DMS79 treated with DMSO at 0.1 percent for 48 hours (cell line): Measurements from ENCODE around the gene GPR12.
"Not testable (repeated sequence)": the region's sequence is repeated elsewhere in the genome, so short reads cannot be mapped to it uniquely, and the experiment has no call there.

ENCODE experiments used
- DNase-seq: peaks from one replicate; lab custom pipeline; 2025; lab: John Stamatoyannopoulos, UW

Gene GPR12

DNA sequence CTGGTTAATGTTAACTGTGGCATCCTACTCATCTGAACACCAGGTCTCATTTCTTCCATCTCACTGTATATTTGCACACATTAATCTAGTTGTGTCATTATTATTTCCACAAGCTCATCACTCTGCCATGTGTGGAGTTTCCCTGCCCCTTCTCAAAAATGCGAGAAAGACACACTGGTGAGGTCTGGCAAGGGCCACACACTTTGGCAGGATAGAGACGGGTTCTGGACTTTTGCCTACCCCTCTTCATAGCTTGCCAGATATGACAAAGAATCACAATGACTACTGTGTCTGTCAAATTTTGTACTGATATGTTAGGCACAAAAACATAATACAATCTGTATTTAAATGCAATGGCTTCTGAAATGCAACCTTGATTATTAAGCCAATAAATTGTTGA lies 12.9 kb downstream of the GPR12 start:
- no peak for DNase-seq

GRCh38 chr13:26743971-26744370 lies 16.6 kb downstream of the GPR12 start:
- DNase-seq = no peak

- DNase-seq = no peak
These were observed 17.8 kb downstream of the GPR12 start for GRCh38 chr13:26742691-26743358.

DNA sequence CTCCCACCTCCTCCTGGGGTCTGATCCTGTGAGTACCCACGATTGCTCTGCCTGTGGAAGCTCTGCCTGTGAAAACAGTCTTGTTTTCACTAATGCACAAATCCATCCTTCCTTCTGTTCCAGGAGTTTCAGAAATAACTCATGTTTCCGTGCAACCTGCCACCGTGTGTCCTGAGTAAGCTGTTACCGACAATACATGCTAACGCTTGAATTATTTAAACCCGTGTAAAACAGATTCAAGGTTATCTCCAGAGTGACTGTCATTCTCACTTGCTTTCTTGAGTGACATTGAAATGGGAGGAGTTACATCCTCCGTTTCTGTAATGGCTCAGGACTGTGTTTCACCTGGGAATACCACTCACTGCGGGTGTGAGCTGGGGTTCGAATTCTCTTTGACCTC lies 24.9 kb downstream of the GPR12 start:
- DNase-seq = no peak

- no peak for DNase-seq
These were observed 33.0 kb downstream of the GPR12 start for GRCh38 chr13:26727633-26728032.

- DNase-seq = no peak
These were observed 33.5 kb downstream of the GPR12 start for GRCh38 chr13:26727122-26727521.

DNA sequence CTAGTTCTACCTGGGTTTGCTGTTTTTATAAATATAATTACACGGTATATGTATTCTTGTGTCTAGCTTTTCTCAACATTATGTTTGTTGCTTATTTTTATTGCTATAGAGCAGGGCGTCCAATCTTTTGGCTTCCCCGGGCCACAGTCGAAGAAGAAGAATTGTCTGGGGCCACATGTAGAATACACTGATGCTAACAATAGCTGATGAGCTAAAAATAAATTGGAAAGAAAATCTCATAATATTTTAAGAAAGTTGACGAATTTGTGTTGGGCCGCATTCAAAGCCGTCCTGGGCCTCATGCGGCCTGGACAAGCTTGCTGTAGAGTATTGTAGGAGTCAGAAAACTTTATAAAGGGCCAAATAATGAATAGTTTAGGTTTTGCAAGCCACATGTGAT lies 33.9 kb downstream of the GPR12 start:
- DNase-seq = no peak

DNA sequence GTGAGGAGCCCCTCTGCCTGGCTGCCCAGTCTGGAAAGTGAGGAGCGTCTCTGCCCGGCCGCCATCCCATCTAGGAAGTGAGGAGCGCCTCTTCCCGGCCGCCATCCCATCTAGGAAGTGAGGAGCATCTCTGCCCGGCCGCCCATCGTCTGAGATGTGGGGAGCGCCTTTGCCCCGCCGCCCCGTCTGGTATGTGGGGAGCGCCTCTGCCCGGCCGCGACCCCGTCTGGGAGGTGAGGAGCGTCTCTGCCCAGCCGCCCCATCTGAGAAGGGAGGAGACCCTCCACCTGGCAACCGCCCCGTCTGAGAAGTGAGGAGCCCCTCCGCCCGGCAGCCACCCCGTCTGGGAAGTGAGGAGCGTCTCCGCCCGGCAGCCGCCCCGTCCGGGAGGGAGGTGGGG lies 37.0 kb downstream of the GPR12 start:
- not testable (repeated sequence) for DNase-seq

DNA sequence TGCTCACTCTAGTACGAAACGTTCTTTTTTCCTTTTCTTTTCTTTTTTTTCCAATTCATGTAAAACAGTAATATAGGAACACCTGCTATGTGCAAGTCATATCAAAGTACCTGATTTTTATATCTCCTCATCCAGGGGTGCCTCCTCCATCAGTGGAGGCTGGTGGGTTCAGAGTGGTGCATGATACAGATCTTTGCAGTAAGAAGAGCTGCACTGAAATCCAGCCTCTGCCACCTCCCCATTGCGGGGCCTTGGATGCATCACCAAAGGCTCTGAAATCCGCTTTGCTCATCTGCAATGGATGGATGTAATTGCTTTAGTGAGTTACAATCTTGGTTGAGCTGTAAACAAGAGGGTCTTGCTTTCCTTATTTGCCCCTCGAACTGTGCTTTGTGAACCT lies 38.3 kb downstream of the GPR12 start:
- DNase-seq = no peak

DNA sequence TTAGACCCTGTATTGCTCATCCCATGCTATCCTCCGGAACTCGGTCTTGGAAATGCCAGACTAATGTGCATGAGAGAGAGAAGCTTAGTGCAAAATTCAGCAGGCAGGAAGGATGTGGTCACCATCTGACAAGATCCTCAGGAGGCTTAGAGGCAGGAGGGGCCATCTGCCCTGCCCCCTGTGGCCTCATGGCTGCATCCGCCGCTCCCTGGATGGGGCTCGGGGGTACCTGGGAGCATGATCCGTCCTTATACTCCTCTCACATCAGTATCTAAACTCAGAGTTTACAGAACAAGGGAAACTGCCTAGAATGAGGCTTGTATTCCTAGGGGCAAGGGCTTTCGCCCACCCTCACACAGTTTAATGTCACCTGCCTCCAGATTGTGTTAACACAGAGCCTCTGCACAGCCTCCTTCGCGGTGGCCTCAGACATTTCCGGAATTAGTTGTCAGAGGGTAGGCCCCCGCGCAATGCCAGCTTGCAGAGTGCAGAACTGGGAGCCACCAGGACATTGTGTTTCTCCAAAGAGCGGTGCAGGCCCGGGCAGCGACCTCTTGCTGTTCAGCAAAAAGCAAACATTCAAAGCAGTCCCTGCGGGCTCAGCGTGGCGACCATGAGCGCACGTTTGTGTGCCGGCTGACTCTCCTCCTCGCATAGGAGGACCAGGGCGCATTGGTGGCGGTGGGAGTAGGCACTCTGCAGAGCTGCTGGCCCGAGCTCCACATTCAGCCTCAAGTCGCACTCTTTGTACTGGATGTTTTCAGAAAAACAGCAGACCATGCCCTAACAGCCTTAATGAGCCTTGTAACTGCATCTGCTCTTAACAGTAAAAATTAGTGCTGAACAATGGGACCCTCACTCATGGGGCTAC lies 39.1 kb downstream of the GPR12 start:
- no peak for DNase-seq

GRCh38 chr13:26719356-26719945 lies 41.1 kb downstream of the GPR12 start:
- no peak for DNase-seq

- DNase-seq = no peak
These were observed 41.7 kb downstream of the GPR12 start for GRCh38 chr13:26718872-26719271.

GRCh38 chr13:26718146-26718545 lies 42.4 kb downstream of the GPR12 start:
- DNase-seq = no peak

DNA sequence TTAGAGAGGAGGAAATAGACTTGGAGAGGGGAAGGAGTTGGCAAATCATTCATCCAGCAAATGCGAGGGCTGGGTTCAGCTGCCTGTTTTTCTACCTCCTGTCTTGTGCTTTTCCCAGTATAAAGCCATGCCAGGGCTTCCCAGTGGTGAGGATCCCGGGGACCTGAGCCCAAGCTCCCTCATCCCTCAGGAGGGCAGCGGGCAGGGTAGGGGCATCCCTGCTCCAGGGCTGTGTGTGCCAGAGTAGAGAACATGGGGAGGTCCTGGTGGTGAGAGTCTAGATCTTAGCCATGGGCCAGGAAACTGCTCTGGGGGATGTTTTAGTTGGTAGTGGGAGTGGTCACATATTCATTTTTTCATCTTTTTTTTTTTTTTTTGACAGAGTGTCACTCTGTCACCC lies 43.6 kb downstream of the GPR12 start:
- no peak for DNase-seq

DNA sequence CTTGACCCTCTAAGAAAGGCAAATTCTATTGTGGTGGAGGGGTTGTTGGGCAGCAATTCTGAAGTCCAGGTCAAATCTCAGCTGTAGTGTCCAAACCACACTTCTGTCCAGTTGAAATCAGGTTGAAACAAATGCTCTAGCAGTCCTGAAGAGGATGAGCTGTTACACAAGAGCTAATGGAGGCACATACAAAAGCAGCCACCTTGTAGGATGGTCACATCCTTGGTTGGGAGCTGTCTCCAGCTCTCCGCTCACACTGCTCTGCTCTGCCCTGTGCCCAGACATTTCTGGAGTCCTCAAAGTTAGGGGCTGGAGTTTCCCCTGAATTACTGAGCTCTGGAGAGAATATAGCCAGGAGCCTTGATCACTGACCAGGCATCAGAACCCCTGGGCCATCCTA lies 47.2 kb downstream of the GPR12 start:
- no peak for DNase-seq

GRCh38 chr13:26711211-26711610 lies 49.4 kb downstream of the GPR12 start:
- DNase-seq = no peak

DNA sequence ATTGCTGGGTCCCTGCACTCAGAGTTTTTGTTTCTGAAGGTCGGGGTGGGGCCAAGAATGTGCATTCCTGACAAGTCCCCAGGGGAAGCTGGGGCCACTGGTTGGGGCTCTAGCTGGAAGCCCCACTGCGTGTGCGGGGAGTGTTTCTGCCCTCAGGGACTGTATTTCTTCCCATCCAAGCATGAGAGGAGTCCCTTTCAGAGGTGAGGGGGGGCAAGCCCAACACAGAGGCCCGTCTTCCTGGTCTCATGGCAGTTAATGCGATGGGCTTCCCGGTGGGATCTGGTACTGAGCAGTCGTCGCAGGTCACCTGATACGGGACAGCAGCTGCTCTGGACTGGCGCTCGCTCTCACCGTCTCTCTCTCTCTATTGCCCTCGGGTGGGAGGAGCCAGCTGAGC lies 50.4 kb downstream of the GPR12 start:
- DNase-seq = no peak

GRCh38 chr13:26709461-26709860 lies 51.1 kb downstream of the GPR12 start:
- no peak for DNase-seq

GRCh38 chr13:26708007-26708297 lies 52.6 kb downstream of the GPR12 start:
- no peak for DNase-seq

GRCh38 chr13:26707122-26708006 lies 53.2 kb downstream of the GPR12 start:
- DNase-seq = peak; percentile 1

DNA sequence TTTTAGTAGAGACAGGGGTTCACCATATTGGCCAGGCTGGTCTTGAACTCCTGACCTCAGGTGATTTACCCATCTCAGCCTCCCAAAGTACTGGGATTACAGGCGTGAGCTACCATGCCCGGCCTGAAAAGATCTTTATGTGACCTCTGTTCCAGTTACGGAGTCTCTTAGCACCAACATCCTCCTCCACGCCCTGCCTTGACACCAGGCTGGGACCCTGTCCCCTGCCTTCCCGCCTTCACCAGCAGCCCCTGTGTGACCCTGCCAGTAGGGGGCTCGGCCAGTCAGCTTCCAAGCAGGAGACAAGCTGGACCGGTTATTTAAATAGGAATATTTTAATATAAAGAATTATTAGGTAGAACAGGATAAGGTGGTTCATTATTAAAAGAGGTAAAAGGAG lies 54.2 kb downstream of the GPR12 start:
- DNase-seq = no peak

DNA sequence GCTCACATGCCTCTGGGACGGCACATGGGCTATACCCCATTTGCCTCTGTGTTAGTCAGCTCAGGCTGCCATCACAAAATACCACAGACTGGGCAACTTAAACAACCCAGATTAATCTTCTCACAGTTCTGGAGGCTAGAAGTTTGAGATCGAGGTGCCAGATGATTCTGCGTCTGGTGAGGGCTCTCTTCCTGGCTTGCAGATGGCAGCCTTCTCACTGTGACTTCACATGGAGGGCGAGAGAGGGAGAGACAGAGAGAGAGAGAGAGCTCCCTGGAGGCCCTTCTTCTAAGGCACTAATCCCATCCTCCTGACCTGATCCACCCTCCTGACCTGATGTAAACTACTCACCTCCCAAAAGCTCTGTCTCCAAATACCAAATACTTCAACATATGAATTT lies 55.0 kb downstream of the GPR12 start:
- no peak for DNase-seq
